Measurements from ENCODE around the gene TYW1B. TPM values are rescaled to one million over a fixed set of nuclear protein-coding genes. Genes with fewer than 3 reads are reported as not detected.
A peak's percentile ranks its signal among the peaks of the same experiment; 100 is the strongest.
"Not testable (repeated sequence)": the region's sequence is repeated elsewhere in the genome, so short reads cannot be mapped to it uniquely, and the experiment has no call there.

The TYW1B gene
- total and polyA plus RNA-seq, 4 donors = 0.90 to 10.1 (median 1.6) TPM

DNA sequence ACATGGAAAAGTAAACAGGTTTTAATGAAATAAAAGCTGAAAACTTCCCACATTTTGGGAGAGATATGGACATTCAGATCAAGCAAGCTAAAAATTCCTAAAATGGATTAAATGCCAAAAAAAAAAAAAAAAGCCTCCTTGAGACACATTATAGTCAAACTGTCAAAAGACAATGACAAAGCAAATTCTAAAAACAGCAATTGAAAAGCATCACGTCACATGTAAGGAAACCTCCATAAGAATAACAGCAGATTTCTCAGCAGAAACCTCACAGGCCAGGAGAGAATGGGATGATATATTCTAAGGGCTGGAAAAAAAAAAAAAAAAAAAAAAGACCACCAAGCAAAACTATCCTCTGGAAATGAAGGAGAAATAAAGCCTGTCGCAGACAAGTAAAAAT lies 97.2 kb downstream of the TYW1B start:
- WGBS, 2 donors = 94 to 95% methylated on average over 2 of the region's 2 CpGs

DNA sequence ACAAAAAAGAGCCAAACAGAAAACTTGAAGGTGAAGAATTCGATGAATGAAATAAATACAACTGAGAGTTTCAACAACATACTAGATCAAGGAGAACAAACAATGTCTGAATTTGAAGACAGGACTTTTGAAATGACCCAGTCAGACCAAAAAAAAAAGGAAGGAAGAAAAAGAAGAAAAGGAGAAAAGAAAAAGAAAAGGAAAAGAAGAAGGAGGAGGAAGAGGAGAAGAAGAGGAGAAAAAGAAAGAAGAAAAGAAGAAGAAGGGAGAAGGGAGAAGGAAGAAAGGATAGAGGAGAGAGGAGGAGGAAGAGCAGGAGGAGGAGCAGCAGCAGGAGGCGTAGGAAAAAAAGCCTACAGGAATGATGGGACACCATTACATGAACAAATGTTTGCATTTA lies 97.6 kb downstream of the TYW1B start:
- ATAC-seq (ENCODE audit: insufficient read depth, low FRiP score); H3K4me1 ChIP-seq (ENCODE audit: control insufficient read depth in 5 of 5, insufficient read depth in 5 of 5, low read length in 5 of 5); H3K36me3 ChIP-seq (ENCODE audit: control insufficient read depth in 4 of 4, insufficient read depth in 4 of 4, low read length in 4 of 4); H3K27ac ChIP-seq (ENCODE audit: low read depth in 1 of 2, low read length in 1 of 2); H3K9ac ChIP-seq (ENCODE audit: insufficient read depth in 1 of 2, low read length in 2 of 2); DNase-seq; H3K9me3 ChIP-seq (ENCODE audit: control insufficient read depth in 4 of 4, insufficient read depth in 3 of 4, low read length in 3 of 4); H3K27me3 ChIP-seq (ENCODE audit: control insufficient read depth in 3 of 3, insufficient read depth in 3 of 3, low read length in 2 of 3); H3K4me3 ChIP-seq: not testable (repeated sequence)
- 97% methylated on average over 2 of the region's 2 CpGs for WGBS, 2 donors

More for the DNA sequence above, 97.2 kb downstream of the TYW1B start:
- not testable (repeated sequence) for H3K4me3 ChIP-seq; H3K4me1 ChIP-seq (ENCODE audit: control insufficient read depth in 5 of 5, insufficient read depth in 5 of 5, low read length in 5 of 5); H3K36me3 ChIP-seq (ENCODE audit: control insufficient read depth in 4 of 4, insufficient read depth in 4 of 4, low read length in 4 of 4); DNase-seq; H3K9me3 ChIP-seq (ENCODE audit: control insufficient read depth in 4 of 4, insufficient read depth in 3 of 4, low read length in 3 of 4); H3K9ac ChIP-seq (ENCODE audit: insufficient read depth in 1 of 2, low read length in 2 of 2); H3K27ac ChIP-seq (ENCODE audit: low read depth in 1 of 2, low read length in 1 of 2); H3K27me3 ChIP-seq (ENCODE audit: control insufficient read depth in 3 of 3, insufficient read depth in 3 of 3, low read length in 2 of 3); ATAC-seq (ENCODE audit: insufficient read depth, low FRiP score)

DNA sequence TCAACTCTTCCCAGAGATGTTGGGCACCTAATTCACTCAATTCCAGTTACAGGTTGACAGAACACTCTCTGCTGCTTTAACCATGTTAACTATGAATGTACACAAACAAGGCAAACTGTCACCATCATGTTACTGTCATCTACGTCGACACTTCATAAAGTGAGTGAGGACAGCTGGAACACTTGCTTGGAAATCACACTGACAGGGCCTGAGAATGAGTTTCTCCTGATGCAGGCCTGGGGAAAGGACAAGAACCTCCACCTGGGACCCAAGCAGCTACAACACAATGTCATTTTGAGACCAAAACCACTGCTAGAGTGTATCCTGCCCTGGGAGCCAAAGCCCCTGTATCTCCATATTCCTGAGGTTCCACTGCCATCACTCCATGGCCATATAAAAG lies 98.9 kb downstream of the TYW1B start:
- 89 to 93% methylated on average over 2 of the region's 2 CpGs for WGBS, 2 donors
- not testable (repeated sequence) for ATAC-seq (ENCODE audit: insufficient read depth, low FRiP score); H3K9me3 ChIP-seq (ENCODE audit: control insufficient read depth in 4 of 4, insufficient read depth in 3 of 4, low read length in 3 of 4); DNase-seq; H3K9ac ChIP-seq (ENCODE audit: insufficient read depth in 1 of 2, low read length in 2 of 2); H3K36me3 ChIP-seq (ENCODE audit: control insufficient read depth in 4 of 4, insufficient read depth in 4 of 4, low read length in 4 of 4); H3K27me3 ChIP-seq (ENCODE audit: control insufficient read depth in 3 of 3, insufficient read depth in 3 of 3, low read length in 2 of 3); H3K27ac ChIP-seq (ENCODE audit: low read depth in 1 of 2, low read length in 1 of 2); H3K4me1 ChIP-seq (ENCODE audit: control insufficient read depth in 5 of 5, insufficient read depth in 5 of 5, low read length in 5 of 5); H3K4me3 ChIP-seq

DNA sequence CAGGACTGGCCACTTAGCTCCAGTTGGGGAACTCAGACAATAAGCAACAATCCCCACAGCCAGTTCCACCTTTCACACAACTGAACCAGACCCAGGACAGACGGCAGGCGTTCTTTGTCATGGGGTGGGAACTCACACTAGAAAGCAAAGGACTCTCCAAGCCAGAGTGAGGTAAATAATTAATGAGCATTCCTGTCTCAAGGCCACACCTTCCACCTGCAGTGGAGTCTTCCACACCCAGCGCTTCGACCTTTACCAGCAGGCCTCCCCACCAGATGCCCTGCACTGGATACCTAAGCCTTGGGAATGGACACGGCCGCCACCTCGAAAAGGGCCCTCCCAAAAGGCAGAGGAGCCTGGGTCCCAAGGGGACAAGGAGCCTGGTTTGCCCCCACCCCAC lies 105.3 kb downstream of the TYW1B start:
- ATAC-seq (ENCODE audit: insufficient read depth, low FRiP score) = peak; percentile 47
- not testable (repeated sequence) for H3K4me3 ChIP-seq; H3K4me1 ChIP-seq (ENCODE audit: control insufficient read depth in 5 of 5, insufficient read depth in 5 of 5, low read length in 5 of 5); H3K9ac ChIP-seq (ENCODE audit: insufficient read depth in 1 of 2, low read length in 2 of 2); H3K27me3 ChIP-seq (ENCODE audit: control insufficient read depth in 3 of 3, insufficient read depth in 3 of 3, low read length in 2 of 3); H3K36me3 ChIP-seq (ENCODE audit: control insufficient read depth in 4 of 4, insufficient read depth in 4 of 4, low read length in 4 of 4); H3K27ac ChIP-seq (ENCODE audit: low read depth in 1 of 2, low read length in 1 of 2); H3K9me3 ChIP-seq (ENCODE audit: control insufficient read depth in 4 of 4, insufficient read depth in 3 of 4, low read length in 3 of 4)
- peak; percentile 7 to 26 (median 14) for DNase-seq
- 74 to 92% methylated on average over 7 of the region's 7 CpGs for WGBS, 2 donors

DNA sequence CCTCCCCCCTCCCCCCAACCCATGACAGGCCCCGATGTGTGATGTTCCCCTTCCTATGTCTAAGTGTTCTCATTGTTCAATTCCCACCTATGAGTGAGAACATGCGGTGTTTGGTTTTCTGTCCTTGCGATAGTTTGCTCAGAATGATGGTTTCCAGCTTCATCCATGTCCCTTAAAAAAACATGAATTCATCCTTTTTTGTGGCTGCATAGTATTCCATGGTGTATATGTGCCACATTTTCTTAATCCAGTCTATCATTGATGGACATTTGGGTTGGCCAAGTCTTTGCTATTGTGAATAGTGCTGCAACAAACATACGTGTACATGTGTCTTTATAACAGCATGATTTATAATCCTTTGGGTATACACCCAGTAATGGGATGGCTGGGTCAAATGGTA lies 107.1 kb downstream of the TYW1B start:
- H3K9ac ChIP-seq (ENCODE audit: insufficient read depth in 1 of 2, low read length in 2 of 2); H3K4me3 ChIP-seq; H3K27ac ChIP-seq (ENCODE audit: low read depth in 1 of 2, low read length in 1 of 2); H3K4me1 ChIP-seq (ENCODE audit: control insufficient read depth in 5 of 5, insufficient read depth in 5 of 5, low read length in 5 of 5); H3K27me3 ChIP-seq (ENCODE audit: control insufficient read depth in 3 of 3, insufficient read depth in 3 of 3, low read length in 2 of 3); ATAC-seq (ENCODE audit: insufficient read depth, low FRiP score); H3K36me3 ChIP-seq (ENCODE audit: control insufficient read depth in 4 of 4, insufficient read depth in 4 of 4, low read length in 4 of 4); DNase-seq; H3K9me3 ChIP-seq (ENCODE audit: control insufficient read depth in 4 of 4, insufficient read depth in 3 of 4, low read length in 3 of 4): not testable (repeated sequence)
- WGBS, 2 donors = 96 to 100% methylated on average over 3 to 4 of the region's 4 CpGs

DNA sequence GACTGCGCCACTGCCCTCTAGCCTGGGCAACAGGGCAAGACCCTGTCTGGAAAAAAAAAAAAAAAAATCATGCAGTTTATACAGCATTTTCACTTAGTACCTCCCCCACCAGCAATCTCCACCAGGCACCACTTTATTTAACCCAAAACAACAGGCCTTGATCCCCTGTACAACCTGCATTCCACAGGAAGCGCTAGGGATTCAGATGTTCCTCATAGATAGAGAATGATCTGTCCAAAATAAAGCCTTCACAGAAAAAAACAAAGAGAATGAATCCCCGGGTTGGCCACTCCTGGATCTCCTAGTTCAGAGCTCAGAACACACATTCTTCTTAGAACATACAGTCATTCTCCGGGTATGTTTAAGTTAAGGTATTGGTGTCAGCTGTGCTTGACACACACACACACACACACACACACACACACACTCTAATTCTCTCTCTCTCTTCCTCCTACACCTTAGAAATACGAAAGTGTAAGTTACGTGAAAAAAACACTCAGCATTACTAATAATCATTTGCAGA lies 110.7 kb downstream of the TYW1B start:
- not testable (repeated sequence) for DNase-seq; H3K4me1 ChIP-seq (ENCODE audit: control insufficient read depth in 5 of 5, insufficient read depth in 5 of 5, low read length in 5 of 5); H3K9ac ChIP-seq (ENCODE audit: insufficient read depth in 1 of 2, low read length in 2 of 2); H3K9me3 ChIP-seq (ENCODE audit: control insufficient read depth in 4 of 4, insufficient read depth in 3 of 4, low read length in 3 of 4); H3K27ac ChIP-seq (ENCODE audit: low read depth in 1 of 2, low read length in 1 of 2); H3K4me3 ChIP-seq; H3K27me3 ChIP-seq (ENCODE audit: control insufficient read depth in 3 of 3, insufficient read depth in 3 of 3, low read length in 2 of 3); H3K36me3 ChIP-seq (ENCODE audit: control insufficient read depth in 4 of 4, insufficient read depth in 4 of 4, low read length in 4 of 4); ATAC-seq (ENCODE audit: insufficient read depth, low FRiP score)
- 87 to 90% methylated on average over 6 of the region's 6 CpGs for WGBS, 2 donors

DNA sequence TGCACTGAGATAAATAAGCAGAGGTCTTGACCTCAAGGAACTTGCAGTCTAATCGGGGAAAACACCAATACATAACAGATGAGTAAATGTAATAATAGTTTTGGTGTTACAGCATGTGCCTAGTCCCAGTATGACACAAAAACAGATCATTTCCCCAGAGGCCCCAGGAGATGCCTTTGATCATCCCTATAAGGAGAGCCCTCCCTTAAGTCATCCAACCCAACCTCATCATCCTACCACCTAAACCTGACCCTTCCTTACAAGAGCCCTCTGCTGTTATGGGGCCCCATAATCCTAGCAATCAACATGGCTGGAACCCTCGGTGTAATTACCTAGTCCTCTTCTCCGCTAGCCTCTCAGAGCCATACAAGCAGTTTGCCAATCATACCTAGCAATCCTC lies 116.1 kb downstream of the TYW1B start:
- 97 to 99% methylated on average over 3 of the region's 3 CpGs for WGBS, 2 donors
- ATAC-seq (ENCODE audit: insufficient read depth, low FRiP score); H3K36me3 ChIP-seq (ENCODE audit: control insufficient read depth in 4 of 4, insufficient read depth in 4 of 4, low read length in 4 of 4); H3K4me1 ChIP-seq (ENCODE audit: control insufficient read depth in 5 of 5, insufficient read depth in 5 of 5, low read length in 5 of 5); H3K9ac ChIP-seq (ENCODE audit: insufficient read depth in 1 of 2, low read length in 2 of 2); H3K27ac ChIP-seq (ENCODE audit: low read depth in 1 of 2, low read length in 1 of 2); DNase-seq; H3K27me3 ChIP-seq (ENCODE audit: control insufficient read depth in 3 of 3, insufficient read depth in 3 of 3, low read length in 2 of 3); H3K9me3 ChIP-seq (ENCODE audit: control insufficient read depth in 4 of 4, insufficient read depth in 3 of 4, low read length in 3 of 4); H3K4me3 ChIP-seq: not testable (repeated sequence)
